ENCODE data around the gene EXOC6B. TPM values are rescaled to one million over a fixed set of nuclear protein-coding genes. Genes with fewer than 3 reads are reported as not detected.

EXOC6B gene
- total and polyA plus RNA-seq, 9 of the 15 experiments (the other 6 are each of a cell fraction or from before 2014, with no cell fraction given), result 0.28 to 4.2 (median 2.0) TPM

GRCh38 chr2:72378753-72379348, 447.0 kb downstream of the EXOC6B start:
- Histone ChIP-seq H3K79me2 (ENCODE audit: control insufficient read depth, insufficient read depth, low read length) (no peaks in the 10 kb centered on the region), H3K27ac (ENCODE audit: extremely low read depth, low read depth, low read length) (no peak overlapping the region), H3K4me3 (no peak overlapping the region), H3K4me2 (ENCODE audit: insufficient read depth, low read length) (no peak overlapping the region), H3K4me1 (replicated peaks in 1 of 2; ENCODE audit: control insufficient read depth in 2 of 2, insufficient read depth in 2 of 2, low read length in 2 of 2) (no peaks in the 10 kb centered on the region), H3K9me1 (ENCODE audit: control insufficient read depth, insufficient read depth, low read length) (no peaks in the 10 kb centered on the region), H4K20me1 (replicated peaks; ENCODE audit: control insufficient read depth, insufficient read depth, low read length) (no peaks in the 10 kb centered on the region), H3K27me3 (ENCODE audit: control insufficient read depth in 2 of 2, insufficient read depth in 2 of 2, low read length in 2 of 2) (no peaks in the 10 kb centered on the region), H3K9me3 (replicated peaks; ENCODE audit: control insufficient read depth, insufficient read depth, low read depth, low read length) (no peaks in the 10 kb centered on the region), H3K9ac (ENCODE audit: insufficient read depth in 1 of 2, low read depth in 2 of 2, low read length in 2 of 2) (no peak overlapping the region), H3K36me3 (ENCODE audit: control insufficient read depth, insufficient read depth, low read length) (no peaks in the 10 kb centered on the region), H2AFZ (ENCODE audit: low read depth, low read length) (no peak overlapping the region)
- intact Hi-C loops (cut with micrococcal nuclease) (no loop called here), in situ Hi-C loops (cut with MboI) (no loop called here)
- POLR2A ChIA-PET, result interaction anchor here (0.6 to 1.1 kb wide), 2 partner anchors 34 to 191 kb away, joined by 3 read pairs; no protein-coding TSS in a partner anchor
- ATAC-seq (no peak), DNase-seq (ENCODE audit: extremely low read depth in 1 of 4, low spot score in 3 of 4) (no peak), FAIRE-seq (no peak)
- no TSS peak for BruUV-seq (replicated peaks)
- 0% methylated on average over 1 of the region's 1 CpG for WGBS (ENCODE audit: insufficient coverage, low coverage, missing lambda C conversion rate)
- CTCF ChIA-PET (ENCODE audit: low intra/inter-chr PET ratio), result no interaction called here
- no peak for TF ChIP-seq E2F6 (IDR thresholded peaks at IDR 0.05; ENCODE audit: borderline replicate concordance in 1 of 2, extremely low read depth in 1 of 2, insufficient read depth in 1 of 2, insufficient read length in 1 of 2, low read depth in 1 of 2, low read length in 1 of 2, poor library complexity in 1 of 2, severe bottlenecking in 1 of 2)
- no peak for TF ChIP-seq LARP7 (IDR thresholded peaks at IDR 0.05)
- TF ChIP-seq KAT7 (CRISPR knock-in tag; IDR thresholded peaks at IDR 0.05; ENCODE audit: borderline replicate concordance), result no peak
- TF ChIP-seq CHD1 (IDR thresholded peaks at IDR 0.05; ENCODE audit: low read length), result no peak
- no peak for TF ChIP-seq ARHGAP35 (IDR thresholded peaks at IDR 0.05; ENCODE audit: partially characterized antibody)
- no peak for TF ChIP-seq KLF16 (IDR thresholded peaks at IDR 0.05)
- TF ChIP-seq POLR2A (conservative IDR thresholded peaks at IDR 0.05), result no peak
- no peak for TF ChIP-seq MCM2 (IDR thresholded peaks at IDR 0.05; ENCODE audit: low read depth)
- TF ChIP-seq YY1 (IDR thresholded peaks at IDR 0.05; ENCODE audit: borderline replicate concordance in 1 of 3, control insufficient read depth in 1 of 3, extremely low read depth in 1 of 3, insufficient read depth in 3 of 3, insufficient read length in 1 of 3, insufficient replicate concordance in 2 of 3, low read depth in 1 of 3, low read length in 2 of 3), result no peak
- no peak for TF ChIP-seq ZBTB1 (CRISPR knock-in tag; IDR thresholded peaks at IDR 0.05; ENCODE audit: borderline replicate concordance, low read depth)
- TF ChIP-seq ZNF57 (CRISPR knock-in tag; IDR thresholded peaks at IDR 0.05), result no peak
- TF ChIP-seq REST (IDR thresholded peaks at IDR 0.05; ENCODE audit: borderline replicate concordance), result no peak
- no peak for TF ChIP-seq REST (CRISPR knock-in tag; IDR thresholded peaks at IDR 0.05; ENCODE audit: low read depth)

All from K562 (cell line).